HepG2 (cell line): ENCODE data around the gene TDRD3. TPM values are rescaled to one million over a fixed set of nuclear protein-coding genes. Genes with fewer than 3 reads are reported as not detected.

Source experiments
- ATAC-seq: fragments of 200-7000 bp; cut with Tn5 transposase; 3 replicates; pipeline ENCODE4 v1.9.1; 2020; ENCODE audit warnings: mild to moderate bottlenecking, moderate library complexity
- BruUV-seq: library from RNA; stranded (reverse); fragments of 400-500 nt; replicated peaks from 2 replicates; lab custom pipeline; 2021; lab: Mats Ljungman, UMichigan
- CTCF ChIA-PET: fragments of 300-600 bp; formaldehyde crosslinking; extraction: SDS; loops from one replicate; lab custom pipeline; 2021; ENCODE audit warnings: low total read pairs, inconsistent platforms, low intra/inter-chr PET ratio; lab: Yijun Ruan, JAX
- POLR2A ChIA-PET: fragments of 350-600 bp; sonication (Branson Sonifier 250); formaldehyde crosslinking; loops from one replicate; lab custom pipeline; 2020; ENCODE audit warnings: antibody characterized with exemption, inconsistent platforms; lab: Yijun Ruan, JAX
- DNase-seq: peaks from one replicate; pipeline ENCODE4 v3.0.0-alpha.2; 2015; ENCODE audit warnings: low spot score
- FAIRE-seq: peaks from 3 replicates; lab custom pipeline; 2011; peaks lifted over from hg19 to GRCh38; lab: Jason Lieb, UNC
- H2AFZ ChIP-seq: one replicate; pipeline ENCODE4 v1.6.1; 2011; ENCODE audit warnings: low read length, inconsistent platforms
- H3K27ac ChIP-seq: fragments of 300-600 bp; 3 replicates; pipeline ENCODE4 v1.8.0; 2011; ENCODE audit warnings: mixed run types, mild to moderate bottlenecking, mixed read lengths, low read length, inconsistent platforms; ENCODE audit not compliant: insufficient read depth; ENCODE audit errors: extremely low read length
- H3K27me3 ChIP-seq, 2 experiments: fragments of 200-600 bp in 1 of 2; 2 replicates in 1 of 2; 3 replicates in 1 of 2; pipeline versions ENCODE4 v1.6.0 to v1.8.0; 2011; ENCODE audit warnings: low read length in 2 of 2, mild to moderate bottlenecking in 2 of 2, moderate library complexity in 2 of 2, inconsistent platforms in 1 of 2; ENCODE audit not compliant: insufficient read depth in 2 of 2, control insufficient read depth in 1 of 2
- H3K36me3 ChIP-seq, 2 experiments: fragments of 200-600 bp in 1 of 2; replicated peaks in 1 of 2; 2 replicates in 1 of 2; 3 replicates in 1 of 2; pipeline versions ENCODE4 v1.5.1 to v1.8.0; 2011; ENCODE audit warnings: low read length in 2 of 2, inconsistent platforms in 1 of 2; ENCODE audit not compliant: insufficient read depth in 2 of 2, control insufficient read depth in 1 of 2
- H3K4me1 ChIP-seq: 2 replicates; pipeline ENCODE4 v1.5.1; 2012; ENCODE audit warnings: low read length, inconsistent platforms; ENCODE audit not compliant: insufficient read depth
- H3K4me2 ChIP-seq: 2 replicates; pipeline ENCODE4 v1.6.0; 2011; ENCODE audit warnings: low read depth, low read length, inconsistent platforms
- H3K4me3 ChIP-seq, 3 experiments: fragments of 200-600 bp in 1 of 3; sonication (generic), shearing (Covaris generic) in 1 of 3; replicated peaks in 1 of 3; 2 replicates each; pipeline ENCODE4 v1.5.1; 2011 to 2016; ENCODE audit warnings: low read length in 3 of 3, inconsistent platforms in 2 of 3, low read depth in 2 of 3, mild to moderate bottlenecking in 2 of 3, control low read depth in 1 of 3, mixed read lengths in 1 of 3; ENCODE audit not compliant: insufficient read depth in 1 of 3
- H3K79me2 ChIP-seq: one replicate; pipeline ENCODE4 v1.6.1; 2011; ENCODE audit warnings: low read length, inconsistent platforms; ENCODE audit not compliant: insufficient read depth
- H3K9ac ChIP-seq: 2 replicates; pipeline ENCODE4 v1.6.0; 2011; ENCODE audit warnings: mild to moderate bottlenecking, low read depth, low read length, inconsistent platforms; ENCODE audit not compliant: insufficient read depth
- H3K9me3 ChIP-seq: 2 replicates; pipeline ENCODE4 v1.5.1; 2012; ENCODE audit warnings: mild to moderate bottlenecking, low read length
- H4K20me1 ChIP-seq: 2 replicates; pipeline ENCODE4 v1.6.0; 2011; ENCODE audit warnings: inconsistent platforms, mild to moderate bottlenecking, low read length, moderate library complexity; ENCODE audit not compliant: insufficient read depth
- DNMT1 ChIP-seq: sonication (generic); formaldehyde crosslinking; IDR thresholded peaks from 2 replicates; pipeline ENCODE4 v1.5.1; 2020; ENCODE audit warnings: mild to moderate bottlenecking, missing genetic modification reagents
- HOXA9 ChIP-seq: sonication (generic); formaldehyde crosslinking; IDR thresholded peaks from 2 replicates; pipeline ENCODE4 v1.8.1; 2022; ENCODE audit warnings: missing genetic modification reagents, mild to moderate bottlenecking, moderate library complexity, borderline replicate concordance
- KAT8 ChIP-seq: IDR thresholded peaks from 2 replicates; pipeline ENCODE4 v1.6.1; 2016; ENCODE audit warnings: missing genetic modification reagents, missing compliant biosample characterization
- KDM5A ChIP-seq: fragments of 200-600 bp; sonication (generic); IDR thresholded peaks from 2 replicates; pipeline ENCODE4 v1.7.0; 2018; ENCODE audit warnings: antibody characterized with exemption, mild to moderate bottlenecking, low read length, borderline replicate concordance
- YY1 ChIP-seq: IDR thresholded peaks from 2 replicates; pipeline ENCODE4 v1.6.1; 2011; ENCODE audit warnings: low read length, low read depth, moderate library complexity, mild to moderate bottlenecking; ENCODE audit not compliant: insufficient read depth, insufficient replicate concordance
- ZNF674 ChIP-seq: sonication (generic); formaldehyde crosslinking; IDR thresholded peaks from 2 replicates; pipeline ENCODE4 v1.5.0; 2020; ENCODE audit warnings: low read depth, mild to moderate bottlenecking, missing genetic modification reagents
- ZSCAN21 ChIP-seq: sonication (generic); formaldehyde crosslinking; IDR thresholded peaks from 2 replicates; pipeline ENCODE4 v1.8.0; 2022; ENCODE audit warnings: mild to moderate bottlenecking, missing genetic modification reagents, moderate library complexity, borderline replicate concordance
- ZSCAN29 ChIP-seq: sonication (generic); formaldehyde crosslinking; conservative IDR thresholded peaks from 2 replicates; pipeline ENCODE4 v1.4.0; 2020; ENCODE audit warnings: mild to moderate bottlenecking, missing genetic modification reagents
- ZSCAN9 ChIP-seq: IDR thresholded peaks from 2 replicates; pipeline ENCODE4 v1.6.1; 2016; ENCODE audit warnings: borderline replicate concordance
- WGBS: methylation state at CpG from one replicate; pipeline ENCODE4 v1.1.6; 2017; ENCODE audit warnings: low lambda C conversion rate; 5-methylcytosine and 5-hydroxymethylcytosine counted together
- in situ Hi-C: cut with HindIII; loops from 2 replicates; pipeline ENCODE4 v1.10.0; 2017; ENCODE audit warnings: low pct_unique_long_range_greater_than_20kb; ENCODE audit not compliant: extremely low pct_ligation_motif_present
- intact Hi-C: fragments of 100-400 bp; cut with micrococcal nuclease; formaldehyde crosslinking; loops from one replicate; pipeline ENCODE4 v1.10.0; 2022; ENCODE audit not compliant: unreplicated experiment
- polyA plus RNA-seq, 8 experiments: library from polyadenylated mRNA; depleted of rRNA in 3 of 8; stranded (reverse) in 7 of 8; unstranded in 1 of 8; fragments of >200 nt; fragmentation: Illumina TruSeq in 4 of 8; extraction: Trizol in 4 of 8; gene quantifications; 2 replicates each; pipeline versions ENCODE4 v1.2.1 to v1.2.3, GENCODE V29; 2011 to 2016; ENCODE audit warnings: low read depth in 4 of 8, missing spikeins in 1 of 8, mixed read lengths in 1 of 8; ENCODE audit not compliant: insufficient read depth in 1 of 8
- total RNA-seq, 5 experiments: library from RNA; depleted of rRNA; stranded (reverse); fragments of >200 nt; fragmentation: Illumina TruSeq; extraction: Trizol; gene quantifications; 2 replicates each; pipeline ENCODE4 v1.2.3, GENCODE V29; 2016; ENCODE audit warnings: low read depth in 1 of 5
- TF ChIP-seq, protein P1 (sequence below): sonication (generic); formaldehyde crosslinking; IDR thresholded peaks from 2 replicates; pipeline ENCODE4 v1.4.0; 2020; ENCODE audit warnings: missing genetic modification reagents, borderline replicate concordance
- TF ChIP-seq, protein P2 (sequence below): sonication (generic); formaldehyde crosslinking; IDR thresholded peaks from 2 replicates; pipeline ENCODE4 v1.8.0; 2022; ENCODE audit warnings: mild to moderate bottlenecking, missing genetic modification reagents, moderate library complexity

The TDRD3 gene
- total and polyA plus RNA-seq, 2 of the 13 experiments (the other 11 are each of a cell fraction or from before 2014, with no cell fraction given) = 4.7 to 11.8 TPM

DNA sequence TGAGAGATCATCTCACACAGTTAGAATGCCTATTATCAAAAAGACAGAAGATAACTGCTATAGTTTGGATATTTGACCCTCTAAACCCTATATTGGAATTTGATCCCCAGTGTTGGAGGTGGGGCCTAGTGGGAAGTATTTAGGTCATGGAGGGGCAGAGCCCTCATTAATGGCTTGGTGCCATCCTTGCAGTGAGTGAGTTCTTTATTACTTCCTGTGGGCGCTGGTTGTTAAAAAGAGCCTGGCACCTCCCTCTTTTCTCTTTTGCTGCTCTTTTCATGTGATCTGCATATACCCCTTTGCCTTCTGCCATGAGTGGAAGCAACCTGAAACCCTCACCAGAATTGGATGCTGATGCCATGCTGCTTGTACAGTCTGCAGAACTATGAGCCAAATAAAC is 66.8 kb downstream of the TDRD3 start:
- Histone ChIP-seq H3K4me3 (no peak overlapping the region), H3K4me1 (no peaks in the 10 kb centered on the region), H2AFZ (no peak overlapping the region), H3K79me2 (no peaks in the 10 kb centered on the region), H3K9ac (no peak overlapping the region), H3K4me2 (no peak overlapping the region), H3K36me3 (no peaks in the 10 kb centered on the region), H3K27me3 (no peaks in the 10 kb centered on the region), H3K9me3 (no peaks in the 10 kb centered on the region), H4K20me1 (no peaks in the 10 kb centered on the region), H3K27ac (no peak overlapping the region)
- in situ Hi-C loops = no loop called here
- ATAC-seq = no peak
- no peak for FAIRE-seq
- ChIA-PET CTCF (no interaction called here), POLR2A (no interaction called here)
- no TSS peak for BruUV-seq
- intact Hi-C loops = no loop called here
- TF ChIP-seq KAT8 (CRISPR knock-in tag) (no peak), ZSCAN21 (no peak), ZSCAN29 (no peak), DNMT1 (no peak), ZNF674 (CRISPR knock-in tag) (no peak), YY1 (no peak), HOXA9 (no peak), ZSCAN9 (no peak), KDM5A (no peak)
- TF ChIP-seq, protein P1, sequence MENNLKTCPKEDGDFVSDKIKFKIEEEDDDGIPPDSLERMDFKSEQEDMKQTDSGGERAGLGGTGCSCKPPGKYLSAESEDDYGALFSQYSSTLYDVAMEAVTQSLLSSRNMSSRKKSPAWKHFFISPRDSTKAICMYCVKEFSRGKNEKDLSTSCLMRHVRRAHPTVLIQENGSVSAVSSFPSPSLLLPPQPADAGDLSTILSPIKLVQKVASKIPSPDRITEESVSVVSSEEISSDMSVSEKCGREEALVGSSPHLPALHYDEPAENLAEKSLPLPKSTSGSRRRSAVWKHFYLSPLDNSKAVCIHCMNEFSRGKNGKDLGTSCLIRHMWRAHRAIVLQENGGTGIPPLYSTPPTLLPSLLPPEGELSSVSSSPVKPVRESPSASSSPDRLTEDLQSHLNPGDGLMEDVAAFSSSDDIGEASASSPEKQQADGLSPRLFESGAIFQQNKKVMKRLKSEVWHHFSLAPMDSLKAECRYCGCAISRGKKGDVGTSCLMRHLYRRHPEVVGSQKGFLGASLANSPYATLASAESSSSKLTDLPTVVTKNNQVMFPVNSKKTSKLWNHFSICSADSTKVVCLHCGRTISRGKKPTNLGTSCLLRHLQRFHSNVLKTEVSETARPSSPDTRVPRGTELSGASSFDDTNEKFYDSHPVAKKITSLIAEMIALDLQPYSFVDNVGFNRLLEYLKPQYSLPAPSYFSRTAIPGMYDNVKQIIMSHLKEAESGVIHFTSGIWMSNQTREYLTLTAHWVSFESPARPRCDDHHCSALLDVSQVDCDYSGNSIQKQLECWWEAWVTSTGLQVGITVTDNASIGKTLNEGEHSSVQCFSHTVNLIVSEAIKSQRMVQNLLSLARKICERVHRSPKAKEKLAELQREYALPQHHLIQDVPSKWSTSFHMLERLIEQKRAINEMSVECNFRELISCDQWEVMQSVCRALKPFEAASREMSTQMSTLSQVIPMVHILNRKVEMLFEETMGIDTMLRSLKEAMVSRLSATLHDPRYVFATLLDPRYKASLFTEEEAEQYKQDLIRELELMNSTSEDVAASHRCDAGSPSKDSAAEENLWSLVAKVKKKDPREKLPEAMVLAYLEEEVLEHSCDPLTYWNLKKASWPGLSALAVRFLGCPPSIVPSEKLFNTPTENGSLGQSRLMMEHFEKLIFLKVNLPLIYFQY (CRISPR knock-in tag) = no peak
- TF ChIP-seq, protein P2, sequence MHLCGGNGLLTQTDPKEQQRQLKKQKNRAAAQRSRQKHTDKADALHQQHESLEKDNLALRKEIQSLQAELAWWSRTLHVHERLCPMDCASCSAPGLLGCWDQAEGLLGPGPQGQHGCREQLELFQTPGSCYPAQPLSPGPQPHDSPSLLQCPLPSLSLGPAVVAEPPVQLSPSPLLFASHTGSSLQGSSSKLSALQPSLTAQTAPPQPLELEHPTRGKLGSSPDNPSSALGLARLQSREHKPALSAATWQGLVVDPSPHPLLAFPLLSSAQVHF (CRISPR knock-in tag) = no peak
- DNase-seq = no peak
- WGBS = 100% methylated on average over 1 of the region's 1 CpG
